Prostate gland (tissue), 2 donors: ENCODE measurements around the gene U2SURP.
"Not testable (repeated sequence)": the region's sequence is repeated elsewhere in the genome, so short reads cannot be mapped to it uniquely, and the experiment has no call there.

Experiments used
- CTCF ChIP-seq, 4 experiments: fragments of 200-600 bp in 2 of 4; fragments of 450-650 bp in 2 of 4; sonication (generic) in 2 of 4; IDR thresholded peaks; 1 replicate in 3 of 4; 2 replicates in 1 of 4; pipeline ENCODE4 v1.5.1; 2016 to 2019; ENCODE audit warnings: antibody characterized with exemption in 4 of 4, mild to moderate bottlenecking in 2 of 4, moderate library complexity in 2 of 4
- POLR2A ChIP-seq: fragments of 450-650 bp; IDR thresholded peaks from one replicate; pipeline ENCODE4 v1.6.1; 2016; ENCODE audit warnings: antibody characterized with exemption, mild to moderate bottlenecking
- POLR2AphosphoS5 ChIP-seq: sonication (generic); formaldehyde crosslinking; IDR thresholded peaks from one replicate; pipeline ENCODE4 v1.6.1; 2017; ENCODE audit warnings: antibody characterized with exemption

GRCh38 chr3:142988826-142989225 is 12.5 kb upstream of the U2SURP start:
- not testable (repeated sequence) for TF ChIP-seq POLR2A; CTCF (IDR thresholded peaks at IDR 0.05); POLR2AphosphoS5
